Astrocyte (in vitro differentiated cells and primary cell): Measurements from ENCODE around the gene TLN1.

Source experiments
- EZH2 ChIP-seq: IDR thresholded peaks from 2 replicates; pipeline ENCODE4 v1.6.1; 2012; ENCODE audit warnings: mild to moderate bottlenecking, low read length, inconsistent platforms; ENCODE audit not compliant: insufficient read depth
- TF ChIP-seq, protein P1 (sequence below): IDR thresholded peaks from 2 replicates; pipeline ENCODE4 v1.5.1; 2011; ENCODE audit warnings: low read depth, mild to moderate bottlenecking, inconsistent platforms, low read length, moderate library complexity; ENCODE audit not compliant: insufficient read depth

DNA sequence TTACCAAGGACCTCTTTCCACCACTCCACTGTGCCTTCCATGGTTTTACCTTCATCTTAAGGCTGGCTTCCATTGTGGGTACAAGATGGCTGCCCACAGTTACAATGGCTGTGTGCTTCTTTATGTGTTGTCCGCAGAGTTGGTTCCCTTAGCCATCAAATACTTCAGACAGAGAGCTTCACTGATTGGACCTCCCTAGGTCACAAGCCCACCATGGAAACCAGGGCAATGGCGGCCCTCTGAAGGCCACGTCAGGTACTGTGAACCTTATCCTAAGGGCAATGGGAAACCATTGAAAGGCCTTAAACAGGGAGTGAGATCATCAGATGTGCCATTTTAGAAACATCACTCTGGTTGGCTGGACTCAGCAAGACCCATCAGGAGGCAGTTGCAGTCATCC, 64.1 kb downstream of the TLN1 start:
- no peak for TF ChIP-seq EZH2
- TF ChIP-seq, protein P1, sequence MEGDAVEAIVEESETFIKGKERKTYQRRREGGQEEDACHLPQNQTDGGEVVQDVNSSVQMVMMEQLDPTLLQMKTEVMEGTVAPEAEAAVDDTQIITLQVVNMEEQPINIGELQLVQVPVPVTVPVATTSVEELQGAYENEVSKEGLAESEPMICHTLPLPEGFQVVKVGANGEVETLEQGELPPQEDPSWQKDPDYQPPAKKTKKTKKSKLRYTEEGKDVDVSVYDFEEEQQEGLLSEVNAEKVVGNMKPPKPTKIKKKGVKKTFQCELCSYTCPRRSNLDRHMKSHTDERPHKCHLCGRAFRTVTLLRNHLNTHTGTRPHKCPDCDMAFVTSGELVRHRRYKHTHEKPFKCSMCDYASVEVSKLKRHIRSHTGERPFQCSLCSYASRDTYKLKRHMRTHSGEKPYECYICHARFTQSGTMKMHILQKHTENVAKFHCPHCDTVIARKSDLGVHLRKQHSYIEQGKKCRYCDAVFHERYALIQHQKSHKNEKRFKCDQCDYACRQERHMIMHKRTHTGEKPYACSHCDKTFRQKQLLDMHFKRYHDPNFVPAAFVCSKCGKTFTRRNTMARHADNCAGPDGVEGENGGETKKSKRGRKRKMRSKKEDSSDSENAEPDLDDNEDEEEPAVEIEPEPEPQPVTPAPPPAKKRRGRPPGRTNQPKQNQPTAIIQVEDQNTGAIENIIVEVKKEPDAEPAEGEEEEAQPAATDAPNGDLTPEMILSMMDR: no peak
